B cell (primary cell): ENCODE data around the gene LGALS9C.
"Not testable (repeated sequence)": the region's sequence is repeated elsewhere in the genome, so short reads cannot be mapped to it uniquely, and the experiment has no call there.

Experiments
- EZH2 ChIP-seq: IDR thresholded peaks from 2 replicates; pipeline ENCODE4 v1.6.1; 2012; ENCODE audit warnings: borderline replicate concordance, low read depth, mild to moderate bottlenecking, moderate library complexity, low read length; ENCODE audit not compliant: insufficient read depth, poor library complexity, severe bottlenecking
- TF ChIP-seq, protein P1 (sequence below): fragments of 200-600 bp; IDR thresholded peaks from one replicate; pipeline ENCODE4 v1.8.0; 2022; ENCODE audit warnings: antibody characterized with exemption, mild to moderate bottlenecking

DNA sequence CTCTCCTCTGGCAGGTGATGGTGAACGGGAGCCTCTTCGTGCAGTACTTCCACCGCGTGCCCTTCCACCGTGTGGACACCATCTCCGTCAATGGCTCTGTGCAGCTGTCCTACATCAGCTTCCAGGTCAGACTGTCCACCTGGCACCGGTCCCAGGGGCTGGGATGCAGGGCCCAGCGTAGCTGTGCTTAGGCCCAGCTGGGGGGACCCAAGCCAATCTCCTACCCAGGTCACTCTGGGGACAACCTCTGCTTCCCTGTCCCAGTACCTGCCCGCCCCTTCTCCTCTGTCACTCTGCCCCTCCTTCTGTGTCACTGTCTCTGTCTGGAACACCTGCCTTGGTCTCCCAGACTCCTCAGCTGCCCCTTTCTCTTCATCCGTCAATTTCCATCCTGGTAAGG, 11.0 kb downstream of the LGALS9C start:
- TF ChIP-seq, protein P1, sequence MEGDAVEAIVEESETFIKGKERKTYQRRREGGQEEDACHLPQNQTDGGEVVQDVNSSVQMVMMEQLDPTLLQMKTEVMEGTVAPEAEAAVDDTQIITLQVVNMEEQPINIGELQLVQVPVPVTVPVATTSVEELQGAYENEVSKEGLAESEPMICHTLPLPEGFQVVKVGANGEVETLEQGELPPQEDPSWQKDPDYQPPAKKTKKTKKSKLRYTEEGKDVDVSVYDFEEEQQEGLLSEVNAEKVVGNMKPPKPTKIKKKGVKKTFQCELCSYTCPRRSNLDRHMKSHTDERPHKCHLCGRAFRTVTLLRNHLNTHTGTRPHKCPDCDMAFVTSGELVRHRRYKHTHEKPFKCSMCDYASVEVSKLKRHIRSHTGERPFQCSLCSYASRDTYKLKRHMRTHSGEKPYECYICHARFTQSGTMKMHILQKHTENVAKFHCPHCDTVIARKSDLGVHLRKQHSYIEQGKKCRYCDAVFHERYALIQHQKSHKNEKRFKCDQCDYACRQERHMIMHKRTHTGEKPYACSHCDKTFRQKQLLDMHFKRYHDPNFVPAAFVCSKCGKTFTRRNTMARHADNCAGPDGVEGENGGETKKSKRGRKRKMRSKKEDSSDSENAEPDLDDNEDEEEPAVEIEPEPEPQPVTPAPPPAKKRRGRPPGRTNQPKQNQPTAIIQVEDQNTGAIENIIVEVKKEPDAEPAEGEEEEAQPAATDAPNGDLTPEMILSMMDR, result not testable (repeated sequence)
- TF ChIP-seq EZH2, result not testable (repeated sequence)
